Measurements from ENCODE around the gene ART5.

ART5 gene, protein sequence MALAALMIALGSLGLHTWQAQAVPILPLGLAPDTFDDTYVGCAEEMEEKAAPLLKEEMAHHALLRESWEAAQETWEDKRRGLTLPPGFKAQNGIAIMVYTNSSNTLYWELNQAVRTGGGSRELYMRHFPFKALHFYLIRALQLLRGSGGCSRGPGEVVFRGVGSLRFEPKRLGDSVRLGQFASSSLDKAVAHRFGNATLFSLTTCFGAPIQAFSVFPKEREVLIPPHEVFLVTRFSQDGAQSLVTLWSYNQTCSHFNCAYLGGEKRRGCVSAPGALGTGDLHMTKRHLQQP

GRCh38 chr11:3641701-3642070 is at the start of gene ART5:
Gene ART5, minus strand, starts transcription at chr11:3641992. Its CDS starts 130 bp downstream, at chr11:3641862.
- DNase-seq, result no peak

- DNase-seq, result no peak
Observed at GRCh38 chr11:3686751-3687150, 45.0 kb upstream of the ART5 start.

- DNase-seq, result no peak
Observed at GRCh38 chr11:3685923-3686322, 44.1 kb upstream of the ART5 start.

- DNase-seq, result no peak
Observed at GRCh38 chr11:3684819-3685172, 43.0 kb upstream of the ART5 start.

- DNase-seq, result no peak
Observed at GRCh38 chr11:3684129-3684818, 42.5 kb upstream of the ART5 start.

DNA sequence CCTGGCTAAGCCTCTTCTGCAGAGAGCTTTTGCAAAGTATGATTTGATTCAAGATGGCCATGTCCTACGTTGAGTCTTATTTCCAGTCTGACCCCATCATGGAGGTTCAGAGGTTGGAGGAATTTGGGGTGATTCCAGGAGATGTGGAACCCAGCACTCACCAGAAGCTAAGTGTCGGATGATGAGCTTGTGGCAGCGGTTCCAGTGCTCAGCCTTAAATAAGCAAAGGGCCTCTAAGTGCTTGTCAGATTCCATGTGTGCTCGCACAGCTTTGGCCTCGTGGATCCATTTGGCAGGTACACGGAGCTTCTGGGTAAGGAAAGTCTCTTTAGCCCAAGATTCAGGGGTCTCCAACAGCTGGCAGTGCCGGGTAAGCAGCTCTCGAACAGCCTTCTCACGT is 41.2 kb upstream of the ART5 start:
- DNase-seq, result no peak

GRCh38 chr11:3679077-3679476 is 37.3 kb upstream of the ART5 start:
- no peak for DNase-seq

DNA sequence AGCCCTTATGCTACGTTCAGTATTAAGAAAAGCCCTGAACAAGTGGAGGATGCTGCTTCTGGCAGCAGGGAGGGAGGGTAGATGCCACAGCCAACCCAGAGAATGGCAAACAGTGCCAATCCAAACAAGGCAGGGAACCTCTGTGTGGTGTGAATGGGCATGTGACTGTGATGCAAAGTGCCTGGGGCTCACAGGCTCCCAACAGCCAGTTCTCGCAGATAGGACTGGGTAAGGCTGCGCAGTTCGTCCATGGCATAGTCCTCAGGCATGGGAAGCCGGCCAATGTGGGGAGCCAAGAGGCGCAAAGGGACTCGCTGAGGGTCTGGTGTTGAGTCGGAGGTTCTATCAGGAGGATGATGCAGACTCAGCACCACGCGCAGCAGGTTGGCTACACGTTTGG is 34.2 kb upstream of the ART5 start:
- no peak for DNase-seq

DNA sequence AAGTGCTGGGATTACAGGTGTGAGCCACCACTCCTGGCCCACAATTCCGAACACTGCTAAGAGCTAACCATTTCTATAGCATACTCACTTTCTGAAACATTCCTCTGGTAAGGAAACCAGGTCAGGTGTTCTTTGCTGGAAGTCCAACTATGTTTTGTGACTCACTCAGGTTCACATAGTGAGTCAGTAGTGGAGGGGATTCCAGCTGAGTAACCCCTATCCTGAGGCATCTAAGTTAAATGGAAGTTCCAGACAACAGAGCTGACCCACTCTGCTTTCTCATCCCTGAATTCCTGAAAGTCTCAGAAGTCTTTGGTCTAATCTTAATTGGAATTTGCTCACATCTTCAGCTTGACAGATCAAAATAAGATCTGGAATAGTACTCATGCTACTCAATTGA is 32.4 kb upstream of the ART5 start:
- no peak for DNase-seq

DNA sequence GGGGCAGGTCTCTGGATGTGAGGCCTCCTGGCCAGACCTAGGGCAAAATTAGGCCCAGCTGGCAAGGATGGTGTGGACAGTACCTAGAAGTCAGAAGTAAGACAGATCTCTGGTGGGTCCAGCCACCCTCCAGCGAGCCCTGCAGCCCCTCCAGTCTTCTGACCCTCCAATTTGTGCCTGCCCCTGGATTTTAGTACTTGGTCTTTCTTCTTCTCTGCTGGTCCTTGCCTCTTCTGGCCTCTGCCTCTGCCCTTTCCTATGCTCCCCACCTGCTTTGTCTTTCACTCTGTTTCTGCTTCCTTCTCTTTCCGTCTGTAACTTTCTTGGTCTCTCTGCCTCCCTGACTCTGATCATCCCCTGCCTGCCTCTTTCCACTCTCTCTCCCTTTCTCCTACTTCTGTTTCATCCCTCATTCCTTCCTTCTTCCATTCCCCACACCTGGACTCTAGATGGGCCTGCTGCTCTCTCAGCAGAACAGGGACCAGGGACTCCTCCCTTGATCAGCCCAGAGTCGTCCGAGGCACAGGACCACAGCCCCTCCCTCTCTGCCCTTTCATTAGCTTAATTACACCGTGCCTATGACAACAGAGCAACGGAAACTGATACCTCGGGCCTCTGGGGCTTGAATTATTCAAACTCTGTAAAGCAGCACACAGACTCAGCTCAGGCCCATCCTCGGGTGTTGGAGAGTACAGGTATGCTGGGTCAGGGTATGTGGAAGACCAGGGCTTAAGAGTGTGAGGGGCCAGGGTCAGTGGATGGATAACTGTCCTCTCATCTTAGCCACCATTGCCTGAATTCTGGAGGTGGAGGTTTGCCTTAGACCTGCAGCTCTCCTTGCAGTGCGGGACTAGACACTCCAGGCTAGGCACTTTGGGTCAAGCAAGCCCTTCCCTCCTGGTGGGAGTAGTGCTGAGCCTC is 29.8 kb upstream of the ART5 start, which contains the start of gene CHRNA10:
Gene CHRNA10, minus strand, starts transcription at position 51 of the 921 bp plus-strand sequence. CDS start 72 bp downstream, outside the sequence.
- no peak for DNase-seq

GRCh38 chr11:3669742-3670183 is 28.0 kb upstream of the ART5 start:
- no peak for DNase-seq

GRCh38 chr11:3669128-3669527 is 27.3 kb upstream of the ART5 start:
- no peak for DNase-seq

GRCh38 chr11:3667149-3668035 is 25.6 kb upstream of the ART5 start:
- DNase-seq, result no peak

GRCh38 chr11:3666023-3666530 is 24.3 kb upstream of the ART5 start:
- no peak for DNase-seq

- no peak for DNase-seq
Observed at GRCh38 chr11:3665336-3666022, 23.7 kb upstream of the ART5 start.

GRCh38 chr11:3664032-3664630 is 22.3 kb upstream of the ART5 start:
- DNase-seq, result no peak

DNA sequence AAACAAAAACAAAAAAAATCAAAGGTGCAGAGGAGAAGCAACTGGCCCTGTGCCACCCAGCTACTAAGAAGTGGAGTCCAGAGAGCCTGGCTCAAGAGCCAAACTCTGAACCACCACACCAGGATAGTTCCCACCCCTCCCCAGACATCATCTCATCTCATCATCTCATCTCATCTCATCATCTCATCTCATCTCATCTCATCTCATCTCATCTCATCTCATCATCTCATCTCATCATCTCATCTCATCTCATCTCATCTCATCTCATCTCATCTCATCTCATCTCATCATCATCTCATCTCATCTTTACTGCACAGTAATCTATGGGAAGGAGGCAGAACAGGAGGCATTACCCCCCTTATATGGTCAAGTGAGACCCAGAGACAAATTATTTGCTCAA is 21.1 kb upstream of the ART5 start:
- DNase-seq, result no peak

DNA sequence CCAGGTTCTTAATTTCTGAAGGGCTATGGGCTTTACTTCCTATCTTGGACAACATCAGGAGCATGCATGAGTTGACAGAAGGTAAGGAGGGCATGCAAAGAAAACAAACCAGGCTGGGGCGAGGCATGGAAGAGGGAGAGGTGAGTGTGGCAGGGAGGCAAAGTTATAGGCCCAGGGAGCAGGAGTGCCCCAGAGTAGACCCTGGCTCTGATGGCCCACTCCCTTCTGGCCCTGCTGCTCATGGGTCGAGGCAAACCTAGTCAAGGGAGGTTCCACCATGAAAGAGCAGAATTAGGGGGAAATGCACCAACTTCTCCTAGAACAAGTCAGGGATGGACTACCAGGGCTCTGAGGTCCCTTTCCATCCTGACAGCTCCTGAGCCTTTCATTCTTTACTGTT is 19.2 kb upstream of the ART5 start:
- DNase-seq, result no peak

DNA sequence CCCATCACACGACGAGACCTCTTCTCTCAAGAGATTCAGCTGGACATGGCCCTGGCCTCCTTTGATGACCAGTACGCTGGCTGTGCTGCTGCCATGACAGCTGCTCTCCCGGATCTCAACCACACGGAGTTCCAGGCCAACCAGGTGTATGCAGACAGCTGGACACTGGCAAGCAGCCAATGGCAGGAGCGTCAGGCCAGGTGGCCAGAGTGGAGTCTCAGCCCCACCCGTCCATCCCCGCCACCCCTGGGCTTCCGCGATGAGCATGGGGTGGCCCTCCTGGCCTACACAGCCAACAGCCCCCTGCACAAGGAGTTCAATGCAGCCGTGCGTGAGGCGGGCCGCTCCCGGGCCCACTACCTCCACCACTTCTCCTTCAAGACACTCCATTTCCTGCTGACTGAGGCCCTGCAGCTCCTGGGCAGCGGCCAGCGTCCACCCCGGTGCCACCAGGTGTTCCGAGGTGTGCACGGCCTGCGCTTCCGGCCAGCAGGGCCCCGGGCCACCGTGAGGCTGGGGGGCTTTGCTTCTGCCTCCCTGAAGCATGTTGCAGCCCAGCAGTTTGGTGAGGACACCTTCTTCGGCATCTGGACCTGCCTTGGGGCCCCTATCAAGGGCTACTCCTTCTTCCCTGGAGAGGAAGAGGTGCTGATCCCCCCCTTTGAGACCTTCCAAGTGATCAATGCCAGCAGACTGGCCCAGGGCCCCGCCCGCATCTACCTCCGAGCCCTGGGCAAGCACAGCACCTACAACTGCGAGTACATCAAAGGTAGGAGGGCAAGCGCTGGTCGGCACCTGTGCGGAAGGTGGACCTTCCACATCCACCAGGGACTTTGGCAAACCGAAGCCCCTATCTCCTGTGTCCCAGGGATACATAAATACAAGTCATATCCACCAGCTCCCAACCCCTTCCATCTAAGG is 18.1 kb upstream of the ART5 start:
- no peak for DNase-seq

GRCh38 chr11:3658252-3658651 is 16.5 kb upstream of the ART5 start:
- DNase-seq, result no peak

Data from activated gamma-delta T cell treated with Interleukin-2 at 50 U/mL for 16 hours (primary cell).